HG03135 (cell line): ENCODE results near the gene OR1S2.
"Not testable (repeated sequence)": the region's sequence is repeated elsewhere in the genome, so short reads cannot be mapped to it uniquely, and the experiment has no call there.

ENCODE experiments used
- ATAC-seq: cut with Tn5 transposase; IDR thresholded peaks from one replicate; pipeline ENCODE4 v1.9.1; 2021; ENCODE audit warnings: mild to moderate bottlenecking, moderate library complexity; ENCODE audit not compliant: unreplicated experiment

OR1S2 gene, protein sequence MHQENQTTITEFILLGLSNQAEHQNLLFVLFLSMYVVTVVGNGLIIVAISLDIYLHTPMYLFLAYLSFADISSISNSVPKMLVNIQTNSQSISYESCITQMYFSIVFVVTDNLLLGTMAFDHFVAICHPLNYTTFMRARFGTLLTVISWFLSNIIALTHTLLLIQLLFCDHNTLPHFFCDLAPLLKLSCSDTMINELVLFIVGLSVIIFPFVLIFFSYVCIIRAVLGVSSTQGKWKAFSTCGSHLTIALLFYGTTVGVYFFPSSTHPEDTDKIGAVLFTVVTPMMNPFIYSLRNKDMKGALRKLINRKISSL

DNA sequence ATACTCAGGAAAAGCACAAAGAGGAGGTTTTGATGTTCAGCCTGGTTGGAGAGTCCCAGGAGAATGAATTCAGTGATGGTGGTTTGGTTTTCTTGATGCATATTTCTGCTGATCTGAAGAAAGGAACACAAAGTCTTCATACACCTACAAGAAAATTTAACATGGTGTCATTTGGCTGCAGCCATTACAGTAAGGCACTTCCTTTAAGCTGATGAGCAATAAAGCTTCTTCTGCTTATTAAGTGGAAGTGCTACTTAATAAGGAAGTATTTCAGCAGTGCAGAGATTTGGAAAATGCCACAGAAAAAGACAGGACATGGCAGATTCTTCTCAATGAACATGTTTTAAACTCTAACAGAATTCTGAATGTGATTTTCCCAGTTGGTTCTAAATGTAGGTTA is at the start of gene OR1S2:
Gene OR1S2, minus strand, starts transcription at position 101 of the 400 bp plus-strand sequence. Its CDS starts 0 bp downstream, at position 101.
- no peak for ATAC-seq

DNA sequence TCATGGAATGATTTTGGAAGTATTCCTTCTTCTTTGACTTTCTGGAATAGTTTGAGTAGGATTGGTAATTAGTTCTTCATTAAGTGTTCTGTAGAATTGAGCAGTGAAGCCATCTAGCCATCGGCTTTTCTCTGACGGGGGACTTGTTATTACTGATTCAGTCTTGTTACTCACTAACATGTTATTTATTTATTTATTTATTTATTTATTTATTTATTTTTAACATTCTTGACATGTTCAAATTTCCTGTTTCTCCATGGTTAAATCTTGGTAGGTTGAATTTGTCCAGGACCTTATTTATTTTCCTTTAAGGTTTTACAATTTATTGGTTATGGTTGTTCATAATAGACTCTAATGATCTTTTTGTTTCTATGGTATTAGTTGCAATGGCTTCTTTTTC is 40.0 kb upstream of the OR1S2 start:
- ATAC-seq, result no peak

DNA sequence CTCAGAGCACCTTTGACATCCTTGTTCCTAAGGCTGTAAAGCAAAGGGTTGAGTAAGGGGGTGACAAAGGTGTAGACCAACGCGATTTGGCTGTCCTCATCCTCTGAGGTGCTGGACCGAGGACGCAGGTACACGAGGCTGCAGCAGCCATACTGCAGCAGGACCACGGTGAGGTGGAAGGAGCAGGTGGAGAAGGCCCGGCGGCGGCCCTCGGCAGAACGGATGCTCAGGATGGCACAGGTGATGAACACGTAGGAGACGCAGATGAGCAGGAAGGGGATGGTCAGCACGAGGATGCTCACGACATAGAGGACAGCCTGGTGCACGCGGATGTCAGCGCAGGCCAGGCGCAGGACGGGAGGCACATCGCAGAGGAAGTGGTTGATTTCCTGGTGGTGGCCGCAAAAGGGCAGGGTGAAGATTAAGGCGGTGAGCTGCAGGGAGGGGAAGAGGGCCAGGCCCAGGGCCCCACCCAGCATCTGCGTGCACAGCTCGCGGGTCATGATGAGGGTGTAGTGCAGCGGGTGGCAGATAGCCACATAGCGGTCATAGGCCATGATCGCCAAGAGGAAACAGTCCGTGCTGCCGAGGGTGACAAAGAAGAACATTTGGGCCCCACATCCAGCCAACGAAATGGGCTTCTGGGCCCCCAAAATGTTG is 24.1 kb upstream of the OR1S2 start:
- no peak for ATAC-seq

DNA sequence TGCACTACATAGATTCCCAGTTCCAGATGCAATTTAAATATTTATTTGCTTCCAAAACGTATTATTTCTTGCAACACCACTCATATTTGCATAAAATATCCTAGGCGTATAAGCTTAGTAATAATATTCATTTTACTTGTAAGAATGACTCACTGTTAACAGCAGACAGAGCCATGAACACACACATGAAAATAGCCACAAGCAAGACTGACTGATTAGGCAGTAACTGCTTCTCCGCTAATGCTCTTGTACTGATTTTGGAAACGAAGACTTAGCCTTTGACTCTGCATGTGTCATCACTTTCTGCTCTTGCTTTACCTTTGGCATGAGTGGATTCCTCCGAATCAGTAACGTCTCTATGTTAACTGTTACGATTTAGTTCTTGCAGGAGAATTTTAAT is 18.8 kb upstream of the OR1S2 start:
- no peak for ATAC-seq

DNA sequence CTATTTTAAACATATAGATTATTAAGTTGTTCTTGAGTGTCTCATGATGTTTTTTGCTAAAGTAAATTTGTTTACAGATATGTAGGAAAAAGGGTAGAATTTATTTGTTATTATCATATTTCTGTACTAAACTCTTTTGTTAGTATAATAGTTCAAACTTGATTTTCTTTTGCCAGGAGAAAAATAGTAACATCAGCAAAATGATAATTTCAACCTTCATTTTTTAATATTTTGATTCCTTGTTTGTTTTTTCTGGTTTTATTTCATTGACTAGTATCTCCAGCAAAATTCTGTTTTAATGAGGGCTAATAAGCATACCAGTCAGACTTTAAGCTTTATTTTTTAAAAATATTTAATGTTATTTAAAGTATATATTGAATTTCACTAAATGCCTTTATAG is 12.5 kb upstream of the OR1S2 start:
- no peak for ATAC-seq

DNA sequence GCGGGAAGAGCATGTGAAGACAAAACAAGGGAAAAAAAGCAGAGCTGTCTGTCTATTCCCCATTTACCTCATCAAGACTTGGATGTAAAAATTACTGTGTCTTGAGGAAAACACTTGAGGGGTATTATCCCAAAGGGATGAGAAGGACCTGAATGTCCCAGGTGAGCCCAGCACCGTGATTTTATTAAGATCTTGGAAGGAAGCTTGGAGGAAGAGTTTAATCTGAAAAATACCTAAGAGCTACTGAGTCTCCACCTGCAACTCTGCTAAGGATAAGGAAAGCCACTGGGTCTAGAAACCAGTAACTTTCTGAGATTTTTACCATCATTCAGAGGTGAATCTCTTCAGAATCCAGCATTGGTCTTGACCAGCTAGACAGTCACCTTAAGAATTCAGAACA is 8.5 kb upstream of the OR1S2 start, which contains the start of gene OR1S1:
Gene OR1S1, plus strand, starts transcription at position 301 of the 400 bp plus-strand sequence.
- not testable (repeated sequence) for ATAC-seq

DNA sequence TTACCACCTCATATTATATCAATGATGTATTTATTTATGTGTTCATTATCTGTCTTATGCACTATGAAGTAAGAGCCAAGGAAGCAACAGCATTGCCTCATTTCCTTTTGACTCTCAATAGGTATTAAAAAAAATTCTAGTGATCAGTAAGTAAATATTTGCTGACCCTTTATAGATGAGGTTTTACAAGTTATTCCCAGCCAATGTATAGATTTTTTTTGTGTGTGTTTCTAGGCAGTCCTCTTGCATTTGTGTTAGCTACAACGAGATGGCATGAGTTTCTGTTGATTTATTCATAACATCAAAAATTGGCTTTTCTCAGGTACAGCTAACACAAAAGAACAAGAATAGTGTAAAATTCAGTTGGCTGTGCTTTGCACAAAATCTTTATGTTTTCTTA is 4.7 kb downstream of the OR1S2 start:
- ATAC-seq, result no peak

DNA sequence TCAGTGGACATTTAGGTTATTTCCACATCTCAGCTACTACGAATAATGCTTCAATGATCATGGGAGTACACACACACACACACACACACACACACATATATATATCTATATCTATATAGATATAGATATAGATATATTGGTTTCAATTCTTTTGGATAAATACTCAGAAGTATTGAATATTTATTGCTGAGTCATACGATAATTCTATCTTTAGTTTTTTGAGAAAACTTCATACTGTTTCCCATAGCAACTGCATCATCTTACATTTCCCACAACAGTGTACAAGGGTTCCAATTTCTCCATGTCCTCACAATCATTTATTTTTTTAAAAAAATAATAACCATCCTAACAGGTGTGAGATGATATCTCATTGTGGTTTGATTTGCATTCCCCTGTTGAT is 8.0 kb downstream of the OR1S2 start:
- ATAC-seq, result no peak

DNA sequence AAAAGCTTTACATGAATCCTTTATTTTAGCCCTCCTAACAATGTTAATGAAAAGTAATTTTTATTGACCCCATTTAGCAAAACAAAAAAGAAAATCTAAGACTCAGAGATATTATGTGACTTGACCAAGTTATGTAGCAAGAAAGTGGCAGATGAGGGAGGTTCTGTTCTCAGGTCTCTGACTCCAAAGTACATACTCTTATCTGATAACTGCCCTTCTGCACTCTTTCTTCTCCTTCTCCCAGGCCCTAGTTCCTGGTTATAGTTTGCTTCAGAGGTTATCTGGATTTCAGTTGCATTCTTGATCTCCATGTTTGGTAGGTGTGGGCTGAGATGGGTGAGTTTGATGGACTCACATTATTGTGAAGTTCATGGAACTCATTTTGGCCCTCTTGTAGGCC is 10.6 kb downstream of the OR1S2 start:
- ATAC-seq, result no peak

DNA sequence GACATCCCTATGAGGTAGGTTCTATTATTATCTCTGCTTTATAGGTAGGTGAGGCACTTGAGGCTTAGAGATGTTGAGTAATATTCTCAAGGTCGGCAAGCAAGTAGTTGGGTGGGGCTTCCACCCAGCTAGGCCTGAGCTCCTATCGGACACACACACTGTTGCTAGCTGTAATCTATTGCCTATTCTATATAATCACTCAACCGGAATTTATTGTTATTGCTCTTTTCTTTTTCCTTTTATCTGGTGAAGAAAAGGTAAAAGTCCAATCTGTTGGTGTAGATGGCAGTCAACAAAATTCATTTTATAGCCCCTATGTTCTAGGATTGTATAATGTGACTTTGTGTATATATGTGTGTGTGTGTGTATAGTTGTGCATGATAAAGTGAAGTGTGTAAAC is 11.7 kb downstream of the OR1S2 start:
- ATAC-seq, result no peak

DNA sequence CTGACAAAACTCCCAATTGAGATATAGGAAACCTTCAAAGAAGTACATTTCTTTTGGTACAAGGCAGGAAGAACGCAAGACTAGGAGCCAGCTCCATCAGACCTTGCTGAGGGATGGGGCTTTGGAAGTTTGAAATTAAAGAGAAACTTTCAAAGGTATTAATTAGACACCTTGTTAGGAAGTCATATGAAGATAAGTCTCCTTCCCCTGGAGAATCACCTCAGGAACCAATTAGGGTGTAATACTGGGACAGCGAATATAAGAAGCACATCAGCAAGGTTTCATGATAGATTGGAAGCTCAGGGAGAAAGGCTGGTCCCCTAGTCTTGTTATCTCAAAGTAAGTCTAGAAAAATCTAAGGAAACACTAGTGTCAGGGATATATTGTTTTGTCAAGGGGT is 15.2 kb downstream of the OR1S2 start, which contains the start of gene OR9Q2:
Gene OR9Q2, plus strand, starts transcription at position 301 of the 400 bp plus-strand sequence. CDS start 1,421 bp downstream, outside the sequence.
- ATAC-seq, result no peak

DNA sequence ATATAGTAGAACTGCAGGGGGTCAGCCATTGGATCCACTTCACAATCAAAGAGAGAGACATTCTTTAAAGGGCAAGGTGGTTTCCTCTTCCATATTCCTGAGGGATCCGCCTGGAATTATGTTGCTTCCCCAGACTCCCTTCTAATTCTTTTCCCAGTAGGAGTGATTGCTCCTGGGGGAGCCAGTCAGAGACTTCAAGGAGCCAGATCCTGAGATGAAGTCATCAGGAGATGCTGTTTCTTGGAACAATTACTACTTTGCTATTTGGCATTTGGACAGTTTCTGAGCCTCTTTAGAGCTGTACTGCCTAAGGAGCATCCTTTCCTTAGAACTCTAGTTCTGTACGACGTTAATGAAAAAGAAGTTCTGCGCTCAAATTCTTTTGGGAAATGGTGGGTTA is 17.0 kb downstream of the OR1S2 start:
- ATAC-seq, result no peak

DNA sequence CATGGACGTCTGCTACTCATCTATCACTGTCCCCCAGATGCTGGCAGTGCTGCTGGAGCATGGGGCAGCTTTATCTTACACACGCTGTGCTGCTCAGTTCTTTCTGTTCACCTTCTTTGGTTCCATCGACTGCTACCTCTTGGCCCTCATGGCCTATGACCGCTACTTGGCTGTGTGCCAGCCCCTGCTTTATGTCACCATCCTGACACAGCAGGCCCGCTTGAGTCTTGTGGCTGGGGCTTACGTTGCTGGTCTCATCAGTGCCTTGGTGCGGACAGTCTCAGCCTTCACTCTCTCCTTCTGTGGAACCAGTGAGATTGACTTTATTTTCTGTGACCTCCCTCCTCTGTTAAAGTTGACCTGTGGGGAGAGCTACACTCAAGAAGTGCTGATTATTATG is 24.3 kb downstream of the OR1S2 start:
- no peak for ATAC-seq

DNA sequence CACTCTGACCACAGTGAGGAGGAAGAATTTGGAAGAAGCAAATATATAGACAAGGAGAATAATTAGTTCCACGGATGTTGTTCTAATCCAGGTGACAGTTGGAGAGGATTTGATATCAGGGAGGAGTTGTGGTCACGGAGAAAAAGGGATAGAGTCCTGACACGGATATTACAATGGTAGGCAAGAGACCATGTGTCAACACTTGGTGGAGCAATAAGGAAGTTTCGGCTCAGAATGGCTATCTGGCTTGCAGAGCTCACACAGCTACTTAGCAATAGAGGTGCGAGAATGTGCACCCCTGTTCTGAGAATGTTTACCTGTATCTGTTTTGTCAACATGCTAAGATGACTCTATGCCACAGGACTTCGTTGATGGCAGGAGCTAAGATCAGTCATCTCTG is 25.5 kb downstream of the OR1S2 start:
- ATAC-seq, result no peak

DNA sequence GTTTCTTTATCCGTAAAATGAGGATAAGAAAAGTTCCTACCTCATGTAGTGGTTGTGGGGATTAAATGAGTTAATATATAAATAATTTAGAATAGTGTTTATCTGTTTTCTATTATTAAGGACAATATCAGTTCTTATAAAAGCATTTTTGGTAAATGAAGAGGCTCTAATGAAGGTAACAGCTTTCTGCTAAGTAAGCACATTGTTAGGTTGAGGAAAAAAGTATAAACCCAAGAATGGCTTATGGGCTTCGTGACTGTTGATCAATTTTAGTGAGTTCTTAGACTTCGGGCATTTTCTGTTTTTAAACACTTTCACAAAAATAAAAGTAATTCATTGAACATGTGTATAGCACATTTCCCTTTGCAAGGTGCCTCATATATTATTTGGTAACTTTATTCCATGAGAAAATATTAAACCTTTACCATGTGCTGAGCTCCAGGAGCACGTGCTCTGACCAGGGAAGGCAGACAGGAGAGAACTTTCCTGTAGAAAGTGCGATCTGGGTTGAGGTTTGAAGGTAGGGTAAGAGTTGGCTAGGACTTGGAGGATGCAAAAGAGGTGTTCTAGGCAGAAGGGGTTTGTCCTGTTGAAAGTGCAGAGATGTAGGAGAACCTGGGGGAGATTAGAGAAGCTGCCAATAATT is 26.4 kb downstream of the OR1S2 start:
- ATAC-seq, result no peak

DNA sequence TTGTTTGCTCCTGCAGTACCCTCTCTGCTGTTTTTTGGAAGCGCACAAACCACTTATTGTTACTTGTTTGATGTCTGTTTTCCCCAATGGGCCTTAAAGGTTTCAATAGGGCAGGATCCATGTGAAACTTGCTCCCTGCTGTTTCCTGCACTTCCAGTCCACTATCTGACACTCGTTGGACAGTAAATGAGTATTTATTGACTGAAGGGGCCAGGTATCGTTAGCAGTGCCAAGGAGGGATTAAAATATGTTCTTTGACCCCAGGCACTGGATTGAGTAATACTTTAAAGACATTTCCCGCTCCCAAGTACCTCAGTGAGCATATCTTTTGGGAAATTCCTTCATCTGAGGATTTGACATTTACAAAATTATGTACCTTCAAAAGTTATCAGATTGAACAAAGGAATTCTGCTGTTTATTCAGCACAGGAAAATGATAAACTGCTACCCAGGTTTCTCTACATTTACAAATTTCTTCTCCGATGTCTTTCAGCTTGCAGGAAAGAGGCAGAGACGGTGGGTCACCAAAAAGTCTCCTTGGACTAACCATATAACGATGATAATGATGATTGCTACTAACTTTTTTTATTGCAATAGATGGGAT is 38.3 kb downstream of the OR1S2 start:
- no peak for ATAC-seq

DNA sequence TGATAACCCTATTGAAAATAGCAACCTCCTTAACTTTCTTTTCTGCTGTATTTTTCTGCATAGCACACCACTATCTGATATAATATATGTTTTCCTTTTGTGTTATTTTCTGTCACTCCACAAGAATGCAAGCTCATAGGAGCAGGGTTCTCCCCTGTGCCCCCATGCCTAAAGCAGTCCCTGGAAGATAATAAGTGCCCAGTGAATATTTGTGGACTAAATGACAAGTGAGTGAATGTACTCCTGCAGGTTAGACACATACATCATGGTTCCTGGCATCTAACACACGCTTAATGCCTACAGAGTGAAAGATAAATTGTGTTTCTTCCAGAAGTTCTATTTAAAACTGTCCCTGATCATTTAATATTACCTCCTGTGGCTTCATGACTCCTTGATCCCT is 39.0 kb downstream of the OR1S2 start:
- ATAC-seq, result no peak

DNA sequence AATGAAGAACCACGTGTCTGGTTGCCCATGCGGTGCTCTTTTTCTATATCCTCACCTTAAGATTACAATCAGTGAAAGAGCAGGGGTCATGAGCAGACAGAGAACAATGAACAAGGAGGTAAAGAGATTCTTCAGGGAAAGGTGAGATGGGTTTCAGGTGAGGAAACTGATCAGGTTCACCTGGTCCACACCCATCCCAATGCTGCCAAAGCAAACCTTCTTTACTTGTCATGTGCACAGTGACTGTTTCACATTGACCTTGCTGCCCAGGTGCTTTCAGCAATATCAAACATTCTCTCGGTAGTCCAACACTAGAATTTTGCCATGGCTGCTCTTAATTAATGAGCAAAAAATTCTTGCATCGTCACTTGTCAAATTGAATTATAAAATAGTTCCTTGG is 39.6 kb downstream of the OR1S2 start:
- no peak for ATAC-seq
